HT-29 (cell line): Measurements from ENCODE around the gene FBXW5. TPM values are rescaled to one million over a fixed set of nuclear protein-coding genes. Genes with fewer than 3 reads are reported as not detected.
A peak's percentile ranks its signal among the peaks of the same experiment; 100 is the strongest.

Experiments used
- DNase-seq: peaks from one replicate; pipeline ENCODE4 v3.0.0-alpha.2; 2015; ENCODE audit warnings: low spot score
- total RNA-seq: library from RNA; depleted of rRNA; stranded (reverse); fragments of >200 nt; shearing (Covaris generic); gene quantifications from 2 replicates; pipeline ENCODE4 v1.2.3, GENCODE V29; 2014; rRNA removed

Gene FBXW5, protein sequence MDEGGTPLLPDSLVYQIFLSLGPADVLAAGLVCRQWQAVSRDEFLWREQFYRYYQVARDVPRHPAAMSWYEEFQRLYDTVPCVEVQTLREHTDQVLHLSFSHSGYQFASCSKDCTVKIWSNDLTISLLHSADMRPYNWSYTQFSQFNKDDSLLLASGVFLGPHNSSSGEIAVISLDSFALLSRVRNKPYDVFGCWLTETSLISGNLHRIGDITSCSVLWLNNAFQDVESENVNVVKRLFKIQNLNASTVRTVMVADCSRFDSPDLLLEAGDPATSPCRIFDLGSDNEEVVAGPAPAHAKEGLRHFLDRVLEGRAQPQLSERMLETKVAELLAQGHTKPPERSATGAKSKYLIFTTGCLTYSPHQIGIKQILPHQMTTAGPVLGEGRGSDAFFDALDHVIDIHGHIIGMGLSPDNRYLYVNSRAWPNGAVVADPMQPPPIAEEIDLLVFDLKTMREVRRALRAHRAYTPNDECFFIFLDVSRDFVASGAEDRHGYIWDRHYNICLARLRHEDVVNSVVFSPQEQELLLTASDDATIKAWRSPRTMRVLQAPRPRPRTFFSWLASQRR
- 379 and 389 TPM in 2 replicates for total RNA-seq

DNA sequence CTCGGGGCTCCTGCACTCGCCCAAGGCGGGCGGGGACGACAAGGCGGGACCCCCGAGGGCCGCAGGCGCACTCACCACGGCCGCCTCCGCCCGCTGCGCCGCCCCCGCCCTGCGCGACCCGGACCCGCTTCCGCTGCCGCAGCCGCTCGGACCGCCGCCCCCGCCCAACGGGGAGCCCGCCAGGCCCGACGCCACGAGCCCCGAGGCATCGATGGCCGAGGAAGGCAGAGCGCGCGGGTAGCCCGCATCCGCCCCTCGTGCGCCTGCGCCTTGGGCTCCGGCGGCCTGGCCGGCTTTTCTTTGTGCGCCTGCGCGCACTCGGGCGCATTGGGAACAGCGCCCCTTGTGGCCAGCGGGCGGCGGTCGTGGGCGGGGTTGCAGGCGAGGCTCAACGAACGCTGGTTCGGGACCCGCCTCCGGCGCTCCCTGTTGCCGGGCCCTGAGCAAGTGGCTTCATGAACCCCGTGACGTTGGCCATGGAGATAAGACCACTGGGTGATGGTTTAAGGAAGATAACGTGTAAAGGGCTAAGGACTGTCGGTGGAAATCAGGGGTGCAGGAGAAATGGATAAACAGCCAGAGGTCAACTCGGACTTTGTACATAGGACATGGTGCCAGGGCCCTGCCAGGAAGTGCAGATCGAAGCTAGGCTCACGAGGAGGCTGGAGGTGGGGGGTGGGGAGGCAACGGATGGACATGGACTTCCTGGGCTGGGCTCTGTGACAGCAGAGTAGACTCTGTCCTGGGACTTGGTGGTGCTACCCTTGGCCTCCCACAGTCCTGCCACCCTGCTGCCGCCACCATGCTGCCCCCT lies at the start of gene FBXW5, which contains the start of gene C8G:
Gene FBXW5, minus strand, starts transcription at position 220 of the 814 bp plus-strand sequence. CDS start 655 bp downstream, outside the sequence.
Gene C8G, plus strand, starts transcription at position 725 of the 814 bp plus-strand sequence. Its CDS starts 78 bp downstream, at position 803.
- DNase-seq: peak; percentile 95

DNA sequence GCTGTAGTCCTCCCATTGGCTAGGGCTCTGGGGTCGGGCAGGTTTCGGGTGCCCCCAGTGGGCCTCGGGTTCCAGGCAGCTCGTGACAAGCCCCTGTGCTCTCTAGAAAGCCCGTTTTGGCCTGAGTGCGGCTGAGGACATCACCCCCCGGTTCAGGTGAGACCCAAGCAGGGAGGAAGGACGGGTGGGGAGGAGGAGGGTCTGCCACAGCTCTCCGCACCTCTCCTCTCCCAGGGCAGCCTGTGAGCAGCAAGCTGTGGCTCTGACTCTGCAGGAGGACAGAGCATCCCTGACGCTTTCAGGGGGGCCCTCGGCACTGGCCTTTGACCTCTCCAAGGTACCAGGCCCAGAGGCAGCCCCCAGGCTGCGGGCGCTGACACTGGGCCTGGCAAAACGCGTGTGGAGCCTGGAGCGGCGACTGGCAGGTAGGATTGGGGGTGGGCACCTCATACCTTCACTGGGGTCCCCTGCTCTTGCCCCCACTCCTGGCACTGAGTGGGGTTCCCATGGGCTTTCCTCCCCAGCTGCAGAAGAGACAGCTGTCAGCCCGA lies 48.4 kb upstream of the FBXW5 start:
- no peak for DNase-seq

DNA sequence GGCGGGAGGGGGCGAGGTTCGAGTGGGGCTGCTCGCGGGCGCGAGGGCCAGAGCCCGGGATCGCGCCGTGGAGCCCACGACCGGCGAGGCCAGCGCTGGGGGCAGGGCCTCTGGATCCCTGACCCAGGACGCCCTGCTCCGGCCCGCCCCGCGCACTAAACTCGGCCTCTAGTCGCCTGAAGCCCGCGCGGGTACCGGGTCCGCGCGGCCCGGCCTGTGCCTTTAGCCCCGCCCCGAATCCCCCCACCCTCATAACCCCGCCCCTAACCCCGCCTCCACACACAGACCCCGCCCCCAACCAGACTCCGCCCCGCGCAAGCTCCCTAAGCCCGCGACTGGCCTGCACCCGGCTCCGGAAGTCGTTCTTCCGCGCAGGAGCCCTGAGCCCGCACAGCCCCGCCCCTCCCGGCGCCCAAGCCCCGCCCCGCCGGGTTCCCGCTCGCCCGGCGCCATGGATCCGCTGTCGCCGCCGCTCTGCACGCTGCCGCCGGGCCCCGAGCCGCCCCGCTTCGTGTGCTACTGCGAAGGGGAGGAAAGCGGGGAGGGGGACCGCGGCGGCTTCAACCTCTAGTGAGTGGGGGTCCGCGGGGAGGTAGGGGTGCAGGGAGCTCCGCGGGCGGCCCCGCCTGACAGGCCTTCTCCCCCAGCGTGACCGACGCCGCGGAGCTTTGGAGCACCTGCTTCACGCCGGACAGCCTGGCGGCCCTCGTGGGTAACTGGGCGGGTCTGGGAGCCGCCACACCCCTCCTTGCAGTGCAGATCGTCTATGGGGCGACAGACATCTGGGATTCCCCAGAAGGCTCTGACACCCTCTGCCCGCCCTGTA lies 47.7 kb upstream of the FBXW5 start, which contains the start of gene PAXX:
Gene PAXX, plus strand, starts transcription at position 430 of the 826 bp plus-strand sequence. Its CDS starts 22 bp downstream, at position 452.
- peak; percentile 93 for DNase-seq

DNA sequence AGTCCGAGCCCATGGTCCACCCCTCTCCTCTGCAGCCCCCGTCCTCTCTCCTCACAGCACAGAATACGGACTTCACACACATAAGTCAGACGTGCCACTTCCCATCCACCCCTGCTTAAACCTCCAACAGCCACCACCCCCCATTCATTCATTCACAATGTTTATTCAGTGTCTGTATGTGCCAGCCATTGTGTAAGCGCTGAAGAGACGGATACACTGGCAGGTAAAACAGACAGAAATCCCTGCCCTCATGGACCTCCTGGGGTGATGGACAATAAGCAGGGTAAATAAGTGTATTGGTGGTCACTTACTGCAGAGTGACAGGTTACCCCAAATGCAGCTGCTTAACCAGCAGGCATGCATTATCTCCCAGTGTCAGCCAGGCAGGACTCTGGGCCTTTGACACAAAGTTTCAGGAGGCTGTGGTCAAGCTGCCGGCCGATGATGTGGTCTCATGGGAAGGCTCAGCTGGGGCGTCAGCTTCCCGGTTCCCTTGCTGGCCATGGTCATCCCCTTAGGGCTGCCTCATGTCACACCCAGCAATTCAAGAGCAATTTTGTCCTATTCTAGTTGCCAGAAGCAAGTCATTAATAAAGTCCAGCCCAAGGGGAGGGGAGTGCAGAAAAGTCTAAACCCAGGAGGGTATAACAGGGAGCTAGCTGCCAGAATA lies 45.8 kb upstream of the FBXW5 start:
- no peak for DNase-seq

DNA sequence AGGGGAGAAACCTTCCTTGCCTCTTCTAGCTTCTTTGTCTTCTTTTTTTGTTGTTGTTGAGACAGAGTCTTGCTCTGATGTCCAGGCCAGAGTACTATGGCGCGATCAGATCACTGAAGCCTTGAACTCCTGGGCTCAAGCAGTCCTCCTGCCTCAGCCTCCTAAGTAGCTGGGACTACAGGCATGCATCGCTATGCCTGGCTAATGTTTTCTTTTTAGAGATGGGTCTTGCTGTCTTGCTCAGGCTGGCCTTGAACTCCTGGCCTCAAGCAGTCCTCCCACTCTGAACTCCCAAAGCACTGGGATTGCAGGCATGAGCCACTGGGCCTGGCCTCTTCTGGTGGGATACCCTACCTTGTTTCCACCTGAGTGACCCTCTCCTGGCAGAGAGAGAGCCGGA lies 44.3 kb upstream of the FBXW5 start:
- DNase-seq: no peak

DNA sequence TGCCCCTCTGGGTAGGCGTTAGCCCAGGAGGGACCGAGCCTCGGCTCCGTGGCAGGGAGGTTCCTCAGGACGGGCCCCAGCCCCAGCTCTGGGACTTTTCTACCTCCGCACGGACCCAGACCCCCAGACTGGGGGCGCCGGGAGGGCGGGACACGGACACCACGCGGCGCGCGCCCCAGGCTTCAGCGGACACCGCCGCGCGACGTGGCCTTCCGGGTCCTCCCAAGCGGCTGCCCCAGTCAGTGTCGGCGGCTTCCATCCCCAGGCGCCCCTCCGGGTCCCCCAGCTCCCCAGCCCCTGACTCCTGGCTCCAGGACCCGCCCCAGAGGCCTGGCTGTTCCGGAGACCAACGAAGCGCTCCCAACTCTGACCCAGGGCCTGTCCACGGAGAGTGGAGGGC lies 41.3 kb upstream of the FBXW5 start:
- no peak for DNase-seq

DNA sequence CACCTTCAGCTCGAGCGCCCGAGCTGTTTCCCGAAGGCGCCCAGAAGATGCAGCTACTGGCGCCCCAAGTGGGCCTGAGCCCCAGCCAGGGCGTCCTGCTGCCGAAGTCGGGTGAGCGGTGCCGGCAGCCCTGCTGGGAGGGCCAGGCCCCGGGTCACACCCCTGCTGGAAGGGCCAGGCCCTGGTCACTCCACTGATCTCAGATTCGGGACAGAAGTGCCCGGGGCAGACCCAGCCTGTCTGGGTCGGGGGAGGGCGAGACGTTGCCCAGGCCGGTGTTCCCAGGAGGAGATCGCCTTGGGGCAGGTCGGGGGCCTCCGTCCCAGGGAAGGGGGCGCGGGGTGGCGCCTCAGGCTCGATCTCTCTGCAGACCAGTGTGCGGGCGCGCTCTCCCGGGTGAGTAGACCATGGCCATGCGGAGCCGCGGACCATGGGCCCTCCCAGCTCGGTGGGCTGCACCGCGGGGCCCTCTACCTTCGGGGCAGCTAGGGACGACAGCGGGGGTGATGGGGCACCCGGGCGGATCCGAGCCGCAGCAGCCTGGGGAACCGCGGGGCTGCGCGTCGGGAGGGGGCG lies 40.6 kb upstream of the FBXW5 start:
- no peak for DNase-seq

DNA sequence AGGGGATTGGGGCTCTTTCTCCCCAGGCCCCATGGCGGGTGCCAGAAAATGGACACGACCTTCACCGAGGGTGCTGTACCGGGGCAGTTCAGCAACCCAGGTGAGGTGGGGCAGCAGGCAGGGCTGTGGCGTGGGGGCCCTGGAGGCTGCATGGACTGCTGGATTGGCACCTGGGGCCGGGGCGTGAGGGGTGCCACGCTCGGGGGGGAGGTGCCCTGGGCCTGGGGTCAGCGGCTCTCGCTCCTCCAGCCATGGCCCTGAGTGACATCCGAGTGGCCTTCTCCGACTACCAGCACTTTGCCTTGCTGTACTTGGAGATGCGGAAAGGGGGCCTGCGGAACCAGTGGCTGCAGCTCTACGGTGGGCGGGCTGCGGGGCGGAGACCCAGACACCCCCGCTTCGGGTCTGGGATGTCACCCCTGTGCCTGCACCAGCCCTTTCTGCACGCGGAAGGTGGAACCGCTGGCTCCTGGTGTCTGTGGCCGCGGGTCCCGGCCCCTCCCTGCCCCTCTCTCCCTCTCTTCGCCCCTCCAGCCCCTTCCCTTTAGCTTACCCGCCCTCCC lies 40.0 kb upstream of the FBXW5 start:
- no peak for DNase-seq

DNA sequence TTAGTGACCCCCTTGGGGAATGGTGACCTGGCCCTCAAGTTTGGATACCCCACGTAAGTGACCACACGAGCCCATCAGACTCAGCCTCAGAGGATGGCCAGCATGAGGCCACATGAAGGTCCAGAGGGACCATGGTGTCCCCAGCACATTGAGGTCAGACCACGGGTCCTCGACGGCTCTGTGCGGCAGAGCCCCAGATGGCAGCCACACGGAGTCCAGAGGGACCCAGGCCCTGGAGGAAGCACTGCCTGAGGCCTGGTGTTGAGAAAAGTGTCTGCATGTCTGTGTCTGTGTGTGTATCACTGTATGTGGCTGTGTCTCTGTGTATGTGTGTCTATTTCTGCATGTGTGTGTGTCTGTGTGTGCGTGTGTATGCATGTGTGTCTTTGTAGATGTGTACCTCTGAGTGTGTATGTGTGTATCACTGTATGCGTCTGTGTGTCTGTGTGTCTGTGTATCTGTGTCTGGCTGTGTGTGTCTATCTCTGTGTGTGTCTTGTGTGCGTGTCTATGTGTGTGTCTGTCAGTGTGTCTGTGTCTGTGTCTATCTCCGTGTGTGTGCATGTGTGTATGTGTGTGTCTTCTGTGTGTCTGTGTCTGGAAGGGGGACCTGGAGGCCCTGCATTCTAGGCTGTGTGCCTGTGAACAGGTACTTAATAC lies 39.2 kb upstream of the FBXW5 start:
- no peak for DNase-seq

DNA sequence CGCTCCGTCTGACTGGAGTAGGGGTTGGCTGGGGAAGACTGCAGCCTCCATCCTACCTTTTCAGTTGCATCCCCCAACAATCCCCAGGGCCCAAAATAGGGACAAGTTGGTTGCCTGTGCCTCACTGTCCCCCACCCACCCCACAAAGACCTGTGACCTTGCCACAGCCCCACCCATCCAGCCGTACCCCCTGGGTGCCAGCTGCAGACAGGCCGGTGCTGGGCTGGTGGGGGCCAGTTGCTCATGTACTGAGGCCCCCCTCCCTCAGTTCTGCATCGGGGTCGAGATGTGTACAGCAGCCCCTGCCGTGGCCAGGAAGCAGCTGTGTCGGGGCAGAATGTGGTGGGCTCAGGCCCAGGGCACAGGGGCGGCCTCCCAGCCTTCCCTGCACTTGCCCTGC lies 38.6 kb upstream of the FBXW5 start:
- DNase-seq: no peak

DNA sequence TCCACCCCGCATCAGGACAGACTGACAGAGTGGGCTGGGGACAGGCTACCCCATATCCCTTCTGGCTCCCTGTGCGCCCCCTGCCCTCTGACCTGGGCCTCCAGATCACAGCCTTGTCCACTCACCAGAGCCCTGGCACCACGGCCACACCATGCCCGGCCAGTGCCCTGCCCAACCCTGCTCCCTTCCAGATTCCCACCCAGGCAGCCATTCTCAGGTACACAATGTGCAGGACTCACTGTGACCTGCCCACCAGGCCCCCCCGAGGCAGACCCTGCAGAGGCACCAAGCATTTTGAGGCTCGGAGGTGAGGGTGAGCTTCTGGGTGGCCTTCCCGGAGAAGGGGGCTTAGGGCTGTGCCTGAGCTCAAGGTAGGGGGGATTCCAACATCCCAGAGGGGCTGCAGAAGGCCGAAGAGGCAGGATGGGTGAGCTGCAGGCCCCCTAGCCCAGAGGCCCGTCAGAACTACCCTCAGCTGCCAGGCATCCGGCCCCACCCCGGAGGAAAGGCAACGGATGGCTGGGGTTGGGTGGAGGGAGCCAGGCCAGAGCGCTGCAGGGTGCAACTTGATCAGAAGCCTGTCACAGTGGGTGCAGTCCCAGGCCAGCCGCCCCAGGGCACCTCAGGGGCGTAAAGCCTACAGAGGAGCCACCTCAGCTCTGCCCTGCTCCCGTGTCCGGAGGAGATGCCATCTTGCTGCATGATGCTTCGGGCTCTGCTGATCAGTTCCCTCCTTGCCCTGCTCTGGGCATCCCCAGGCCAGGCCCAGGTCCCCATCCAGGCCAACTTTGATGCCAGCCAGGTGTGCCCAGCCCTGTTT lies 37.9 kb upstream of the FBXW5 start, which contains the start of gene LCNL1:
Gene LCNL1, plus strand, starts transcription at position 762 of the 820 bp plus-strand sequence. CDS start 594 bp downstream, outside the sequence.
- no peak for DNase-seq

DNA sequence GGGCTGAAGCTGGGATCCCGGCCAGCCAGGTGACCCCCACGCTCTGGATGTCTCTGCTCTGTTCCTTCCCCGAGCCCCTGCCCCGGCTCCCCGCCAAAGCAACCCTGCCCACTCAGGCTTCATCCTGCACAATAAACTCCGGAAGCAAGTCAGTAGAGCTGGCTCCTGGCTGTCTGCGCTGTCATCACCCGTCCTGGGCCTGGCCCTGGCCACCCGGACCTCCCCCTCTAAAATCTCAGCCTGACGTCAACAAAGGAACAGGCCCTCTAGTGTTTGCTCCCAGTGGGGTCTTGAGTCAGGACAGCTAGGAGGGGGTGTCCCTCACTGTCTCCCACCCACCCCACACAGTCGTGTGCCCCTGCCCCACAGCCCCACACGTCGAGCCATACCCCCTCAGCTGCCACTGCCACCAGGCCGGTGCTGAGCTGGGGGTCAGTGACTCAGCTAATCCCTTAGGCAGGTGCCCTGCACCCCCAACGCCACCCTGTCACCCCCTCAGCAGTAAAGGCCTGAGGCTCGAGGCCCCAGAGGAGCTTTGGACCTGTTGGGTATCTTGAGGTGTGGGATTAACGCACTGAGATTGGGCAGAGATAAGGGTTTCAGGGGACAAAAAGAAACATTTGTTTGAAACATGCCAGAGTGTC lies 37.2 kb upstream of the FBXW5 start:
- DNase-seq: no peak

DNA sequence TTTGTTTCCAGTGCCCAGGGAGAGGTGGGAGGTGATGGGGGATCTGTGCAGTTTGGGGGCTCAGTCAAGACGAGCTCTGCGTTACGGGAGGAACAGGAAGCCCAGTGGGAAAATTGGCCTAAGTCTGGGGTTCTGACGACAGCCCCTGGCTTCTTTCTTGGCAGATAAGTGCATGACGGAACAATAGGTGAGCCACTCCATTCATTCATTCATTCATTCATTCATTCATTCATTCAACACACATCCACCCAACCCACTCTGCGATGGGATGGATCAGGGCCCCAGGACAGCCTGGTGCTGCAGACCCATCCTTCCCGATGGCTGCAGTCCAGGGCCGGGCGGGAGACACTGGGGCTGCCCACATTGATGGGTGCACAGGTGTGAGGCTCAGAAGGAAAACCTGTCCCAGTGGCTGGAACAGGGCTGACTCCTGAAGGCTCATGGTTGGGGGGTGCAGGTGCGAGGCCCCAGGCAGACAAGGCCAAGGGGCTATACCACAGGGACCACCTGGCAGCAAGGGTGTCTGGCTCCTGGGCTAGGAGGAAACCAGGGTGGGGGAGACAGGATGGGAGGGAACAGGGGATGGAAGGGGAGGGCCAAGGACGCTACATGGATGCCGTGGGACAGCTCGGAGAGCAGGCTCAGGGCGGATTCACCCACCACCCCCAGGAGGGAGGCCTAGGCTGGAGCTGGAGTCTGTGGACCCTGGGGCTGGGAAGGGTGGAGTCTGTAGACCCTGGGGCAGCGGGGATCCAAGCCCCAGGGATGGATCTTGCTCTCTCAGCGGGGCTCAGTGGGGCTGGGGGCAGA lies 36.3 kb upstream of the FBXW5 start:
- no peak for DNase-seq

DNA sequence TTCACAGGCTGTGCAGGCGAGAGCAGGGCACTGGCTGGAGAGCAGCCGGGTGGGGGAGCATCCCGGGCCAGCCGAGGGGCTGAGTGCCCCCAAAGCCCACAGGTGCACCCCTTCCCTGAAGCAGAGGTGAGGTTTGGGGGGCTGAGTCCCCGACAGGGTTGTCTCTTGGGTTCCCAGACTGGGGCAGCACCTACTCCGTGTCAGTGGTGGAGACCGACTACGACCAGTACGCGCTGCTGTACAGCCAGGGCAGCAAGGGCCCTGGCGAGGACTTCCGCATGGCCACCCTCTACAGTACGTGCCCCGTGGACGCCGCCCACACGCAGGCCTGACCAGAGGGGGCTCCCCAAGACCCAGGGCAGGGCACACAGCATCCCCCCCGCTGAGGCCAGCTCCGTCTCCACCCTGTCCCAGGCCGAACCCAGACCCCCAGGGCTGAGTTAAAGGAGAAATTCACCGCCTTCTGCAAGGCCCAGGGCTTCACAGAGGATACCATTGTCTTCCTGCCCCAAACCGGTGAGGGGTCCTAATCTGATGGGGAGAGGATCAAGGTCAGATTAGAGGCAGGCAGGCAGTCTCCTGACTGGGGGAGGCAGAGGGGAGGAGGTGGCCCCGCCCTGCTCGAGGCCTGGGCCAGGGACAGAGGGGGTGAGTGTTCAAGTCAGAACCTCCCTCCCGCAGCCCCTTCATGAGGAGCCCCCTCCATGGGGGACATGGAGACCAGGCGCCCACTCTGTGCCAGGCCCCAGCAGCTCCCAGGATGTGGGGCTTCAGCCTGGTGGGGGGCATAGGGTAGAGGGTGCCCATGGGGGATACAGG lies 35.4 kb upstream of the FBXW5 start:
- DNase-seq: no peak

DNA sequence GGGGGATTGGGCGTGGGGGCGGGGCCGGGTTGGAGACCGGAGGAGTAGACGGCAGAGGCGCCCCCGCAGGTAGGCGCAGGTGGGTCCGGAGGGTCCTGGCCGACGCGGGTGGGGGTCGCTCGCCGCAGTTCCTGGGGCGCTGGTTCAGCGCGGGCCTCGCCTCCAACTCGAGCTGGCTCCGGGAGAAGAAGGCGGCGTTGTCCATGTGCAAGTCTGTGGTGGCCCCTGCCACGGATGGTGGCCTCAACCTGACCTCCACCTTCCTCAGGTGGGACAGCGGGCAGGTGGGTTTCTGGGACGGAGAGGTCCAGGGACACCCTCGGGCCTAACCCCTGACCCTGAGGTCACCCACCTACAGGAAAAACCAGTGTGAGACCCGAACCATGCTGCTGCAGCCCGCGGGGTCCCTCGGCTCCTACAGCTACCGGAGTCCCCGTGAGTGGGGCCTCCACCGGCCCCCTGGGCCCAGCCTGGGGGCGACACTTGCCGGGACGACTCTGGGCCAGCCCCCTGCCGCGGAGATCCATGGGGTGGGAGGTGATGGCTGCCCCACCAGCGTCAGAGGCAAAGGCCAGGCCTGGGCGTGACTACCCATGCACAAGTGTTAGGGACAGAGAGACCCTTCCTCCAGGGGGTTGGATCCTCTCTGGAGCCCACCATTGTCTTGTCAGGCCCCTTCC lies 34.5 kb upstream of the FBXW5 start:
- DNase-seq: no peak
